GM10266 (cell line): ENCODE results near the gene LZIC.

ENCODE experiments used
- DNase-seq: peaks from one replicate; pipeline ENCODE4 v3.0.0; 2012; ENCODE audit errors: extremely low spot score
- TF ChIP-seq, protein P1 (sequence below): IDR thresholded peaks from 2 replicates; pipeline ENCODE4 v1.5.1; 2012; ENCODE audit warnings: mild to moderate bottlenecking, low read depth; ENCODE audit not compliant: control insufficient read depth, insufficient read depth; ENCODE audit errors: missing control alignments

LZIC gene

GRCh38 chr1:9942939-9943788, at the start of gene LZIC, which contains the start of gene NMNAT1:
Gene LZIC (minus strand): TSS chr1:9943391. CDS start chr1:9936619, 6,772 bp downstream.
Gene NMNAT1 (plus strand): TSS chr1:9943475. CDS start chr1:9972074, 28,599 bp downstream.
- TF ChIP-seq, protein P1, sequence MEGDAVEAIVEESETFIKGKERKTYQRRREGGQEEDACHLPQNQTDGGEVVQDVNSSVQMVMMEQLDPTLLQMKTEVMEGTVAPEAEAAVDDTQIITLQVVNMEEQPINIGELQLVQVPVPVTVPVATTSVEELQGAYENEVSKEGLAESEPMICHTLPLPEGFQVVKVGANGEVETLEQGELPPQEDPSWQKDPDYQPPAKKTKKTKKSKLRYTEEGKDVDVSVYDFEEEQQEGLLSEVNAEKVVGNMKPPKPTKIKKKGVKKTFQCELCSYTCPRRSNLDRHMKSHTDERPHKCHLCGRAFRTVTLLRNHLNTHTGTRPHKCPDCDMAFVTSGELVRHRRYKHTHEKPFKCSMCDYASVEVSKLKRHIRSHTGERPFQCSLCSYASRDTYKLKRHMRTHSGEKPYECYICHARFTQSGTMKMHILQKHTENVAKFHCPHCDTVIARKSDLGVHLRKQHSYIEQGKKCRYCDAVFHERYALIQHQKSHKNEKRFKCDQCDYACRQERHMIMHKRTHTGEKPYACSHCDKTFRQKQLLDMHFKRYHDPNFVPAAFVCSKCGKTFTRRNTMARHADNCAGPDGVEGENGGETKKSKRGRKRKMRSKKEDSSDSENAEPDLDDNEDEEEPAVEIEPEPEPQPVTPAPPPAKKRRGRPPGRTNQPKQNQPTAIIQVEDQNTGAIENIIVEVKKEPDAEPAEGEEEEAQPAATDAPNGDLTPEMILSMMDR = peak; percentile 11
- DNase-seq = peak; percentile 89

DNA sequence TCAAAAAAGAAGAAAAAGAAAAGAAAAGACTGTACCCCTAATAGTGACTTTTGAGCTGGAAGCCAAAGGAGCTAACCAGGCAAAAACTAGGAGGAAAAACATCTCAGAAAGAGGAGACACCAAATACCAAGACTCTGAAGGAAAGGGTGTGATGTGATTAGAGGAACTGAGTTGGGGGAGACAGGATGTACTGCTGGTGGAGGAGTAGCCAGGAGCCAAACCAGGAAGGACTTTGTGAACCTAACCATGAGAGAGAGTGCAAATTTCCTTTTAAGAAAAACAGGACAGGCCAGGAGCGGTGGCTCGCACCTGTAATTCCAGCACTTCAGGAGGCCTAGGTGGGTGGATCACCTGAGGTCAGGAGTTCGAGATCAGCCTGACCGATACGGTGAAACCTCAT, 49.7 kb upstream of the LZIC start:
- TF ChIP-seq, protein P1 = no peak
- DNase-seq = no peak

GRCh38 chr1:9990944-9991343, 47.8 kb upstream of the LZIC start:
- TF ChIP-seq, protein P1 = no peak
- DNase-seq = no peak

DNA sequence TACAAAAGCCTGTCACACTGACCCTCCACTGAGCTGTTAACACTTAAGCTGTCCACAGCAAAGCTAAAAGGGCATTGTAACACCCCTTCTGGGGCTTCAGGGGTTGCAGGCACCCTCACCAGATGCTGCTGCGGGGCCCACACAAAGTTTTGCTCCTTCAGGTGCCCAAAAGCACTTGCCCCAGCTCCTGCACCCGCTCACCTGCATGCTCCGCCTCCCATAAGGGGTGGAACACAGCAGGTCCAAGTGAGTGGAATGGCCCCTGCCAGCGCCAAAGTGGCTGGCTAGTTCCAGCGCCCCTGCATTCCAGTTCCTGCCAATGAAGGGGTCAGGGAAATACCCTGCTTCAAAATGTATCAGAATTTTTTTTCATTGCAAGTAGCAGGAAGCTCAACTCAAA, 46.6 kb upstream of the LZIC start:
- TF ChIP-seq, protein P1 = no peak
- DNase-seq = no peak

DNA sequence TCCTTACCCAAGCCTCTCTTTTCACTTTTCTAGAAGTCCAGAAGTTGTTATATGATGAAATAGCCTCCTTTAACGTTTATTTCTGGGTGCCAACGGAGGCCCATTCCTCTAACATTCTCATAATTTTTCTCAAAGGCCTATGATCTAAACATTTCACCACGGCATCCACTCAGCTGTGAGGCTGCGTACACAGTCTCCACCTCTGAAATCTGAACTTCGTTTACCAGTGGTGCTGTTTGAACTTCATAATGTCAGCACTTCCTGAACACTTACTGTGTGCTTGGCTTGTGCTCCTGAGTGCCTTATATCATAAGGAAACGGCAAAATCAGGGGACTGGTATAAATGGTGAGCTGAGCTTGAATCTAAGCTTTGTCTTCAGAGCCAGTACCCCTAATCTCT, 41.8 kb upstream of the LZIC start:
- TF ChIP-seq, protein P1 = no peak
- DNase-seq = no peak

- no peak for DNase-seq
- TF ChIP-seq, protein P1 = no peak
These were observed 41.1 kb upstream of the LZIC start for GRCh38 chr1:9984253-9984652.
